ENCODE data around the gene SLC25A26.
A peak's percentile ranks its signal among the peaks of the same experiment; 100 is the strongest.

Gene SLC25A26

DNA sequence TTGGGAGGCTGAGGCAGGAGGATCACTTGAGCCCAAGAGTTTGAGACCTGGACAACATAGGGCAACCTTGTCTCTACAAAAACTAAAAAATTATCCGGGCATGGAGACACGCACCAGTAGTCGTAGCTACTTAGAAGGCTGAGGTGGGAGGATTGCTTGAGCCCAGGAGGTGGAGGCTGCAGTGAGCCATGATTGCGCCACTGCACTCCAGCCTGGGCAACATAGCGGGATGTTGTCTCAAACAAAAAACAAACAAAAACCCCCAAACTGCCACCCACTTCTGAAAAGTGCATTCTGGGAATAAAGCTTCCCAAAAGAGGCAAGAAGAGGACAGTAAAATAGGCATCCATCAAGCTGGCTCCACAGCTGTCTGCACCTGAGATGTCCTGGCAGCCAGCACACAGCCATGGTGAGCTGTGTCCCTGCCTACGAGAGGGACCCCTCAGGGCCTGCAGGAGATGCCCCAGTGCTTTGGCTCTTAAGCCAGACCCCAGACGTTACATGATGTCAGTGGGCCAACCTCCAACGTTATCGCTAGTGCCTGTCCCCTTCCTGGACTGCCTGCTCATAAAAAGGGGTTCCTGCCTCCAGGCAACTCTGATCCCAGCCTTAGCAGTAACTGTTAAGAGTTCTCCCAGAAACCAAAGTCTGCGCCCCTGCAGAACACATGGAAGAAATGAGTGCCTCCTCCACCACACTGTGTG is 178.9 kb downstream of the SLC25A26 start:
- no peak for DNase-seq

DNA sequence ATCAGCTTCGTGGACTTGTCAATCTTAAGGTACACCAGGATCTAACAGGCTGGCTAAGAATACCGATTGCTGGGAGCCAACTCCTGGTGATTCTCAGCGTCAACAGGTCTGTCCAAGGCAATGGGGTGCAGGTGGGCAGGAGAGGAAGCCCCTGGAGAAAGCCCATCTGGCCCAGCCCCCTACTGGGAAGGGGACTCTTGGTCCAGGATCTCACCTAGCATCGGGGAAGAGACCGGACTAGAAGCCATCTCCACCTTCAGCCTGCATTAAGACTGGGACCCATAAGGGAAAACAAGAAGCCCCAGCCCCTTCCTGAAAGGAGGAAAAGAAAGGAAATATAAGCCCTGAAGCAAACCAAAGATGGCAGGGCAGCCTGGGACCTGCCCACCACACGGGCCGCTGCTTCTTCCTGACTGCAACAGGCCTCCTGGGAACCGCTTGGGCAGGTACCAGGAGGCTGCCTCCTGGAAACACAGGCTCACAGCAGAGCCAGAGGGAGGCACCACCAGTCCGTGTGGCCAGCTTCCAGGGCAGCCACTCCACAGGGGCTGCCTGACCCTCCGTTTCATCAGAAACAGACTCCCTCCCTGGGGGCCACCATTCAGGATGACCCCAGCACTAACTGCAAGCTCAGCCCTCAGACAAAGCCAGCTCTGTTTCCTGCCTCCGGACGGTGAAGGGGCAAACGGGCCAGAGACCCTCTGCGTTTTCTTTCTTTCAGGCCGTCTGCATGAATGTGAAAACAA is 179.8 kb downstream of the SLC25A26 start:
- DNase-seq, result no peak

DNA sequence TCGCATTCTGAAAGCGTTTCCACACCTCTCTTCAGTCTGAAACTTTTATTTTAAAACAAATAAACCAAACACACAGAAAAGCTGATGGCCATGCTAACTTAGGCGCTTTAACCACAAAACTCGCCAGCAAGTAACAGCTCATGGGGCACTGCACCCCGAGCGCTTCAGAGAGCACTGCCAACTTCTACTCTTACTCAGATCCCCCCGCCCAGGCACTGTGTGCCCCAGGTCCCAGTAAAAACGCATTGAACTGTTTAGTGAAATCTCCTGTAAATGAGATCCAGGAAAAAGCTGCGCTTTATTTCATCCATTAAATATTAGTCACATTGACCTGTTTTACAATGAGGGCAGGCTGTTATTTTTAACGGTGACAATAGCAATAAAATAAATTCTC is 180.4 kb downstream of the SLC25A26 start:
- no peak for DNase-seq

DNA sequence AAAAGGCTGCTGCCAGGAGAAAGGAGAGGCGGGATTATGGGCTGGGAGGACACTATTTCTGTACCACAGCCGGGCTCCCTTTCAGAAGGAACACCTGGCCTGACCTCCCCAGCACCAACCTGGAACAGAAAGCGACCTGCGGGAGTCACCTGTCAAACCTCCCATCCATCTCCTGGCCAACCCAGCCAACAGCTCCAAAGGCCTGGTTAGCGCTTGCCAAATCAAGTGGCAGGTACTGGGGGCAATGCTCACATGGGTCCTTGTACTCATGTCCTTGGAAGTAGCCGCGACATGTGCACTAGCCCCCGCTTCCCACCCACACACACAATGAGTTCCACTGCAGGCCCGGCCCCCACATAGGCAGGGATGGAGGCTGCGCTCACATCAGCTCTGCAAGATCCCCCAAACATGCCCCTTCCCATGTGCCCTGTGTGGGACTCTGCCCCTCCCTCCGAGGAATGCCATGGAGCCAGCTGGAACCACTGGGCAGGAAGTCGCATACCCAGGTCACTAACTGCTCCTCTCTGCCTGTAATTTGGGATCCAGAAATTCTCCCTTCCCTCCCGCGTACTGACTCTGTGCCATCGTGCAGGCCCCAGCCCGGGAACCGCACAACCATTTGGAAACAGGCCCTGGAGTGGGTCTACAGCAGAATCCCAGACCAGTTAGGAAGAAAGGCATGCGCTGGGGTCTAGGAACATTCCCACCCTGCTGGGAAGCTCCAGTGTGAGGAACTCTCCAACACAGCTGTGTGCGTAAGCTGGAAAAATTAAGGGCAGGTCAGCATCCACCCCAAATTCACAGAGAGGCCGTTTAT is 181.1 kb downstream of the SLC25A26 start:
- DNase-seq, result no peak

DNA sequence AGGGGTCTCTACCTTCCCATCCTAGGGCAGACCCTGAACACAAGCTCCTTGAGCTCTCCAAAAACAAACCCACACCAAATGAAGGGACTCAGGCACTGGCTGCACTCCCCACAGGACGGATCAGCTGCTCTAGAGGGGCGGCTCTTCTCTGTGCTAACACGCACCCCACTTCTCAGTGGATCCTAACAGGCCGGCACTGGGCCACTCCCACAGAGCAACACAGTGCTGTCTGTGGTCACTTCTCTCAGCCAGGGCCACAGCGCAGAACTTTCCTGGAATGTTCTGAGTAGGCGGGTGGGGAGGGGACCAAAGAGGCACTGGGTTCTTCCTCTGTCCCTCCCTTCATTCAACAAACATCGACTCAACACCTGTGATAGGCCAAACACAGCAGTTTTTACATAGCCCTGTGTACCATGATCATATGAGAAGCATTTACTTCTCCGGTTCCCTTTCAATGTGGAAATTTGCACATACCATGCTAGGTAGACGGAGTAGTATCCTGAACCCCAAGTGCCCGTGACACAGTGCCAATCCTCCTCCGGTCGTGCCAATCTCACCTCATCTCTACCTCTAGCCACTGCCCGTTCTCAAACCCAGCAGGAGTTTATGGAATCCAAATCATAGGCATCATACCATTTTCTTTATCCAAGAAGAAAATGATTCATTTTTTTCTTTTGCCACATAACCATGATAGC is 181.9 kb downstream of the SLC25A26 start:
- DNase-seq, result no peak

DNA sequence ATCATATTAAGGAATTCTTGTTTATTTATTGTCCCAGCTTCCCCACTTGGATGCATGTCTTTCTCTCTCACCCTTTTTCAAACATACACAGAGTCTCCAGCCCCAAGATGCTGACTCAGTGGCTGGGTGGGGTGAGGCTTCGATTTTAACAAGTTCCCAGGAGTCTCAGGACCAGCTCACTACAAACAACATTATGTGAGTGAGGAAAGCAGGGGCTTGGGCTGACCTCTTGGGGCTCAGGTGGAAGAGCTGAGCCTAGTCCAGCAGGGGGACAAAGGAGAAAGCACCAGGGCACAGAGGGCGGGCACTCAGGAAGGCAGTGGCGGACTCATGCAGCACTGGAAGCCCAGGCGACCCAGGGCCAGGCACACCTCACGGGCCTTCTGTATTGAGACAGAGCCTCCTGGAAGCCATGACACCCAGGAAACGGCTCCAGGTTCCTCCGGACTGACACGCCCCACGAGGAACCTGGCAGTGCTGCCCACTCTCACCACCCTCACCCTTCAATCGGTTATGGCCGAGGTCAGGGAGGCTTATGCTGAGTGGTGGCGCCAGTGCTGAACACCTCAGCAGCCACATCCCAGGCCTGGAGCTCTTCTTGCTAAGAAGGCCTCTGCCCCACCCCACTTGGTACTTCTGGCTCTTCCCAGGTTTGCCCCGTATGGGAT is 182.7 kb downstream of the SLC25A26 start:
- DNase-seq, result no peak

DNA sequence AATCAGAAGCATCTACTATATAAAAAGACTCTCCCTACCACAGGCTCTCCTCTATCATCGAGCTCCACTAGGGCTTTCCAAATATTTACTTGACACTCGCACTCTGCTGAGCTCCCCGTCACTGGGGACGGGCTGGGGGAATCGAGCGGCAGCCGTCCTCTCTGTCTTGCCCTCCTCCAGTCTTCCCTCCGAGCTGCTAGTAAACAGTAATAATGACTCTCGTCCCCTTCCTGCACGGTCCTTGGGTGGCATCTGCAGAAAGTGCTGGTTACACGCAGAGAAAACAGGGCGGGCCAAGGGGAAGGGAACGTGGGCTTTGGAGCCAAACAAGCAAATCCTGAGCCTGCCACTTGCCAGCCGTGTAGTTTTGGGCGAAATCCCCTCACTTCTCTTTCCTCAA is 183.4 kb downstream of the SLC25A26 start:
- DNase-seq, result no peak

DNA sequence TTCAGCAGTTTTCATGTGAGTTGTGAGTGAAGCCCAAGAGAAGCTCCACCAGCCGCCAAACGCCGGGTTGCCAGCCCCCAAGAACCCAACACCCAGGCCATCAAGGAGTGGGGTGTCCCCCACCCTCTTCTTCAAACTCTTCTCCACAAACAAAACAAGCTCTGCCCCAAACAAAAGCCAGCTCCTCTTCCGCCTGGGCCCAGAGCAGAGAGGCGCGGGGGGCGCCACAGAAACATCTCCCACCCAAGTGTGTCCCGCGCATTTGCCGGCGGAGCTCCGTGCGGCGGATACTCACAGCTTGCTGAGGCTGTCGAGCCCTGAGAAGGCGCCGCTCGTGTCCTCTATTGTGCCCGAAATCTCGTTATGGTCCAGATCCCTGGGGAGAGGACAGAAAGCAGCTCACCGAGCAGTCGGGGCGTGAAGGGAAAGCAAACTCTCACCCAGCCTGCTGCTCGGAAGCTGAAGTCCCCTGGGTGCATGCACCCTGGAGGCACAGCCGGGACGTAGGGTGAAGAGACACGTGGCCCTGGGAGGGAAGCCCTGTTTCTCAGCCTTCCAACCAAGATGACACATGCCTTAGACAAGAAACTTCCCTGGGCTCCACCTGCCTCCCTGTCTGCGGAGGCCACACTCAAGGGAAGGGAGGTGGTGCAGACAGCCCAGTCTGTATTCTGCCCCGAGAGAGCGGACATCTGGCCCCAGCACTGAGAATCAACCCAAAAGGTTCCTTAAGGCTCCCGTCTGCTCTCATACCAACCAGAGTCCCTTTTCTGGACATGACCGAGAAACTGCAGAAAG is 184.3 kb downstream of the SLC25A26 start:
- DNase-seq, result no peak

DNA sequence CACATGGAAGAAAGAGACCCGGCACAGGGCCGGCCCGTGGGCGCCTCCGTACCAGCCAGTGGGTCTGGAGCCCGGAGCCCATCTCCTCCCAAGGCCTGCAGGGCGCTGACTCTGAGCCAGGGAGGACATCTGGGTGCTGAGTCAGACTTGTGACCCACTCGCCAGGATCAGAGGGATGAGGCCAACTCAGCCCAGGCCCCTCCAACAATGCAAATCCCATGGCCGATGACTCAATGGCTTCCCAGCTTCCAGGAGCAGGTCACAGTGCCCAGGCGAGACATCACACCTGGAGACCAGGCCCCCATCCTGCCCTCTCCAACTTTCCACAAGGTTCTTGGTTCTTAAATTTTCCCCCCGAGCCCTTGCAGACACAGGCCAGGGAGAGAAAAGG is 184.9 kb downstream of the SLC25A26 start:
- DNase-seq, result no peak

DNA sequence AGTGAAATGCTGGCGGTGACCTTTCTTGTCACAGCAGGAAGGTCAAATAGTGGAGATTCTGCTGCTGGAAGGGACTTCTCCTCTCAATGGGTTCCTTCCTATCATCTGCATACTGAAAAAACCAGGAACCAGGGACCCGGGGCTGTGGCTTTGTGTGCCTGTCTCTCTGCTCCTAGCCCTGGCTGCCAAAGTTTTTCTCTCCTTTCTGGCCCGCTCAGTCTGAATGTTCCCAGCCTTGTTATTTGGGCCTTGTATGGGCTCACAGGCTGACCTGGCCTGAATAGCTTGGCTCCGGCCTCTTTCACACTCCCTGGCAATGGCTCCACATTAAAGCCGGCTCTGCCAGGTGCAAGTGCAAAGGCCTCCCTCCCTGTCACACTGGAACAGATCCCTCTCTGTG is 185.4 kb downstream of the SLC25A26 start:
- no peak for DNase-seq

DNA sequence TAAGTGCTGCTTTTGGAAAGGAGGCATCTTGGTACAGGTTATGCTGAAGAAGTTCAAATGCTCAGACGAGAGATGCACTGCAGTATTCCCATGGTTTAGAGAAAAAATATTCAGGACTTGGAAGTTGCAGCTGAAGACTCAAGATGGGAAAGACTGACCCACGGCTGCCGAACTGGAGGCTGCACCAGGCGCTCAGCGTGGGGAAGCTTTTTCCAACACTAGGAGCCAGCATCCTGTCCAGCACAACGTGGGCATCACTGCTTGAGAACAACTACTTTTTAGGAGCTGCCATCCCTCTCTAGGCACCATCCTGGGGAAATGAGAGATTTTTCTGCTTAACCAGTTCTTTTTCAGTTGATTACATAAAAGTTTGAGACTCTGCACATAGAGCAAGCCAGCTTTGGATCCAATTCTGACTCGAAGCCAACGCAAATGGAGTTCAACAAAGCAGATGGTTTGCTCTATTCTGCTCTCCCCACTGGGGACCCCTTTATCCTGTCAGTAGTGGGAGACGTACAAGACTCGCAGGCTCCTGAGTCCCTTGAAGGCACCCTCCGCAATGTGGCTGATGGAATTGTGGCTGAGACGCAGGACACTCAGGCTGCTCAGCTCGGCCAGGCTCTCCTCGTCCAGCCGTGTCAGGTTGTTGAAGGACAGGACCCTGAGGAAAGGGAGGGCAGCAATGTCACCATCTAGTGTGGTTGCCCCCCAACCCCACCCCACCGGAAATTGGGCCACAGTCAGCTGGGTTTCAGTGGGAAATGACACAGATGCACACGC is 186.2 kb downstream of the SLC25A26 start:
- no peak for DNase-seq

DNA sequence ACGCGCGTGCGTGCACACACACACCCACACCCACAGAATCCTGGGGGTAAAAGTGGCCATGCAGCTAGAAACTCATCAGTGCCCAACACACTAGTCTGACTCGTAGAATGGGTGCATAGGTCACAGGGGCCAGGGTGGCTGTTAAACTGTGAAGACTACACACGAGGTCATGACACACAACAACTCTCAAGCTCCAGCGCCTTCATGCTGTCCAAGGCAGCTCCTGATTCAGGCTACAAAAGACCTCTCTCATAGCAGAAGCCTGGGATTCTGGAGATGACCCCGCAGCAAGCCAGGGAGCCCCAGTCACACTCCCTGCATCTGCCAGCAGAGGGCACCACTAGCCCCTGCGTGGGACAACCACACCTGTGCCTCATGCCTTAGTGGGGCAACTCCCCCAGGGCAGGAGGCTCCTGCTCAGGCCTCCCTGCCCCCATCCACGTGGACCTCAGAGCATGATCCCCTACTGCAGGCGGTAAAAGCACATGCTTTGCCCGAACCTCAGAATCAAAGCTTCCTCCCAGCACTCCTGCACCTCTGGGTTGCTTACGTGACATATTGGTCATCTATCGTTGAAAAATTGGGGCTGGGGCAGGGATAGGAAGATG is 186.9 kb downstream of the SLC25A26 start:
- DNase-seq, result peak; percentile 65

DNA sequence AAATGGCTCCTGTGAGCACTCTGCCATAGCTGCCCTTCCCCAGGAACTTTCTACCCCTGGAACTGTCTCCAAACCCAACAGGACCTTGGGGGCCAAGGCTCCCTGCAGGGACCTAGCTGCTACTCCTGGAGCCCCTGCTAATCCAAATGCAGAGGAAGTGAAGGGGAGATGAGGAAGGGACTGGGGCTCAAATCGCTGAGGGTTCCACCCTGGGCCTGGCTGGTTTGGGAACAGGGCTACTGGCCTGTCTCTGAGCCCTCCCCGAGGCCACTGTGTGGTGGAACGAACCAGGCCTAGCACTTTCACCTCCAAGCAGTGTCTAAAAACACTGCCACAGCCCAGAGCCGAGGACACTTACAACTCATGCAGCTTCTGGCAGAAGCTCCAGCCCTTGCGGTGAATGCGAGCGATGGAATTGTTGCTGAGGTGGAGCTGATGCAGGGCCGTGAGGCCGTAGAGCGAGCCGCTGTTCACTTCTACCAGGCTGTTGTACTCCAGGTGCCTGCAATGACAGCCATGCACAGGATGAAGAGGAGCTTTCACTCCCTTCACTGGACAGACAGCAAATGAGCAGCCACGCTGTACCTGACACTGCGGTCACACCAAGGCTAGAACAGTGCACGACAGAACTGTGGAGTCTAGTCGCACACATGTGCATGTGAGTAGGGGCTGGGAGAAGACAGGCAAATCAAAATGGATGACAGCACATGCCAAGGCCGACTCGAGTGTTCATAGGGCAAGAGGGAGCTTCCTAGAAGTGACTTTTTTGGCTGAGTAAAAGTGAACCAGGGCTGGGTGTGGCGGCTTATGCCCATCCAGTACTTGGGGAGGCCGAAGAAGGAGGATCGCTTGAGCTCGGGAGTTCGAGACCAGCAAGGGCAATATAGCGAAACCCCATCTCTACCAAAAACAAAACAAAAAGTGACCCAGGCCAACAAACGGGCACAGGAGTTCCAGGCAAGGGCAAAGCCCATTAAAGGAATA is 189.3 kb downstream of the SLC25A26 start:
- DNase-seq, result no peak

DNA sequence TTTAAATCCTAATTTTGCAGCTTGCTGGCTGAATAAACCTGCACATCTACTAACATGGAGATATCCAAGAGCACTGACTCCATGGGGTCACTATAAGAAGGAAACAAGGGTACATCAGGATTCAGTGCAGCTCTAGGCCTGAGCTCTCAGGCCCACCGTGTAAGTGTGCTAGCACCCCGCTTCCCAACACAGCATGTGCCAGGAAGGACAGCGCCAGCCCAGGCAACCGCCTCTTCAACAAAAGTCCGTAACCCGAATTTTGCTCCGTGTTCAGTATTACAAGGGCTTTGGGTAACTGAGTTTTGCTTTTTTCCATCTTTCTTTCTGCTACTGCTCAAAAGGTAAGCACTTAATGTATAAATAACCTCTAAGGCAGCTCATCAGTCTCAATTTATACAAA is 190.2 kb downstream of the SLC25A26 start:
- DNase-seq, result no peak

DNA sequence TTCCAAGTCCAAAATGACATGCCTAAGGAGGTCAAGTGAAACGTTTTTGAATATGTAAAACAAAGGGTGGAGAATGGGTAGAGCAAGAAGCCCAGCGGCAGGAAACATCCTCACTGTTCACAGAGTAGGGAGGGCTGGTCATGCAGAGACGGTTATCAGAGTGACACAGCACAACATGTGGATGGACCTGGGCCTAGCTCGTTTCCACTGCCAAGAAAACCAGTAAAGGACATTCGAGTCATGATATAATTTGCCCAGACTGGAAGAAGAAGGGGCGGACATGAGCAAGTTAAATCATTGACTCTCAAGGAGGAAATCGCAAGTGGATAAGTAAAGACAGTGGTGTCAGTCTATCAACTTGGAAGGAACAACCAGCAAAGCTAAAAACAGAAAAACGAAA is 190.7 kb downstream of the SLC25A26 start:
- peak; percentile 68 for DNase-seq

DNA sequence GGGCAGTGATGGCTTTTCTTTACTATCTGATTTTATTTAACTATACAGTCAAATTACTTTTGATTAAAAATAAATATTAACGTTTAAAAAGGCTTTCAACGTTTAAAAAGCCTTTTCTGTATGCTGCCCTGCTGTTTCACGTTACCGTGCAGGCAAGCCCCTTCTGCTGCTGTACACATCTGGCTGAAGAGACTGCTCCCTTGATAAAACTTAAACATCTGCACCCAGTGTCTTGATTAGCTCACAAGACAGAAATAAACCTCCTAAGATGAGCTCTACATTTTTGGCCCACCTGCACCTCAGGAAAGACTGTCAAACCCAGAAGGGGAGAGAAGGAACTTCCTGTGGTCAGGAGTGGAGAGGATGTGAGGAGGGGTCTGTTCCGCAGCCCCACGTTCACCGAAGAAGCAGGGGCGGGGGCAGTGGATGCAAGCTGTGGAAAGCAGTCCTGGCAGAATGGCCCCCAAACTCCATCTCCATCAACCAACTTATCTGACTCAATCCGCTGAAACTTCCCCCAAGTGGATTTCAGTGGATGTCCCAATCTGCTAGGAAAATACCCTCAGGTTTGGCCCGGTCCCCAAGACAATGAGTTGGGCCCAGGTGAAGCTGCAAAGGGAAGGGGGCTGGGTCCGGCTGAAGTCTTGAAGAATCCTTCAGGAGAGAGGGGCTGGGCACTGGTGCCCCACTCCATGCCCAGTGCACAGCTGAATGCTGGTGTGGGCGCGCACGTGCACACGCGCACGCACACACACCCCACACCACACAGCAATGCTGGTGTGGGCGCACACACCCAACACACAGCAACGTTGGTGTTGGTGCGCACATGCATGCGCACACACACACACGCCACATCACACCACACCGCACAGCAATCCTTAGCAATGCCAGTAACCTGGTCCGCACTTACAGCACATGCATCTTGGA is 191.4 kb downstream of the SLC25A26 start:
- no peak for DNase-seq

DNA sequence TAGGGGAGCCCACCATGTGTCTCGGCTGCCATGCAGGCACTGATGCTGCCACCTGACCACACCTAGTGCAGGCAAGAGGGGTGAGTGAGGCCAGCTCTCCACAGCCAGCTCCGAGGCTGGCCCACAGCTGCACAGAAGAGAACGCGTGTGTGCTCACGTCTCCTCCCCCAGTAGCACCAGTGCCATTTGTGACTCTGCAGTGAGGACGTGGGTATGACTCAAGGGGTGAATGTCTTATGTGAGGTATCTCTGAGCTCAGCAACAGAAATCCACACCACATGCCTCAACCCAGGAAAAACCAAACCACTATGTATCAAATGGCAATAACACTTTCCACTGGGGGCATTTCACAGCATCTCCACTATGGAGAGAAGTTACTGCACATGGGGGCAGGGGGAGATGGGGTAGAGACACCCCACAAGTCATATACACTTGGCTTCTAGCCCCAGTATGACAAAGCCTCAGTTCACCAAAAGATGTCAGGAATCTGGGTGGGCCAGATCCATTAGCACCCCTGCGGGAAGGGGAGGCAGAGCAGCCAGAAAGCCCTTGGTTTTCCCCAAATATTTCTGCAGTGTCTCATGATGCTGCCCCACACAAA is 192.4 kb downstream of the SLC25A26 start:
- no peak for DNase-seq

DNA sequence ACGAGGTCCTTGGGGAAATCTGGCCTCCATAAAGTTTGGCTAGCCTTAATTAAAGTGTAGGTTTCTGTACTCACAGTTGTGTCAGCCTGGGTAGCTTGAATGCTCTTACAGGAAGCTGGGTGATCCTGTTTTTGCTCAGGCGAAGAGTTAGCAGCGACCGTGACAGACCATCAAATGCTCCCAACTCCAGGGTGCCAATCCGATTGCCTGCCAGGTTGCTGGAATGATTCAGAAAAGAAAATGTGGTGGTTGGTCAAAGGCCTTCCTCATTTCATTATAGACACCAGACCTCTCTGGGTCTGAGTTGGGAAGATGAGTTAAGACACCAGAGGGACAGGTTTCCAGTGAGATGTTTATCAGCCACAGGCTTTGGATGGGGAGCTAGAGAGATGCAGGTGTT is 194.0 kb downstream of the SLC25A26 start:
- no peak for DNase-seq
